T-helper 22 cell (primary cell): ENCODE data around the gene BIRC5.
"Not testable (repeated sequence)": the region's sequence is repeated elsewhere in the genome, so short reads cannot be mapped to it uniquely, and the experiment has no call there.

Experiments used
- DNase-seq: peaks from one replicate; pipeline ENCODE4 v3.0.0-alpha.2; 2020; ENCODE audit warnings: low read depth

BIRC5 gene

DNA sequence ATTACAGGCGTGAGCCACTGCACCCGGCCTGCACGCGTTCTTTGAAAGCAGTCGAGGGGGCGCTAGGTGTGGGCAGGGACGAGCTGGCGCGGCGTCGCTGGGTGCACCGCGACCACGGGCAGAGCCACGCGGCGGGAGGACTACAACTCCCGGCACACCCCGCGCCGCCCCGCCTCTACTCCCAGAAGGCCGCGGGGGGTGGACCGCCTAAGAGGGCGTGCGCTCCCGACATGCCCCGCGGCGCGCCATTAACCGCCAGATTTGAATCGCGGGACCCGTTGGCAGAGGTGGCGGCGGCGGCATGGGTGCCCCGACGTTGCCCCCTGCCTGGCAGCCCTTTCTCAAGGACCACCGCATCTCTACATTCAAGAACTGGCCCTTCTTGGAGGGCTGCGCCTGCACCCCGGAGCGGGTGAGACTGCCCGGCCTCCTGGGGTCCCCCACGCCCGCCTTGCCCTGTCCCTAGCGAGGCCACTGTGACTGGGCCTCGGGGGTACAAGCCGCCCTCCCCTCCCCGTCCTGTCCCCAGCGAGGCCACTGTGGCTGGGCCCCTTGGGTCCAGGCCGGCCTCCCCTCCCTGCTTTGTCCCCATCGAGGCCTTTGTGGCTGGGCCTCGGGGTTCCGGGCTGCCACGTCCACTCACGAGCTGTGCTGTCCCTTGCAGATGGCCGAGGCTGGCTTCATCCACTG is at the start of gene BIRC5:
TSS of gene BIRC5 (plus strand) at position 238 of the 690 bp plus-strand sequence. CDS start at position 302, 64 bp downstream.
- DNase-seq, result peak; percentile 76

DNA sequence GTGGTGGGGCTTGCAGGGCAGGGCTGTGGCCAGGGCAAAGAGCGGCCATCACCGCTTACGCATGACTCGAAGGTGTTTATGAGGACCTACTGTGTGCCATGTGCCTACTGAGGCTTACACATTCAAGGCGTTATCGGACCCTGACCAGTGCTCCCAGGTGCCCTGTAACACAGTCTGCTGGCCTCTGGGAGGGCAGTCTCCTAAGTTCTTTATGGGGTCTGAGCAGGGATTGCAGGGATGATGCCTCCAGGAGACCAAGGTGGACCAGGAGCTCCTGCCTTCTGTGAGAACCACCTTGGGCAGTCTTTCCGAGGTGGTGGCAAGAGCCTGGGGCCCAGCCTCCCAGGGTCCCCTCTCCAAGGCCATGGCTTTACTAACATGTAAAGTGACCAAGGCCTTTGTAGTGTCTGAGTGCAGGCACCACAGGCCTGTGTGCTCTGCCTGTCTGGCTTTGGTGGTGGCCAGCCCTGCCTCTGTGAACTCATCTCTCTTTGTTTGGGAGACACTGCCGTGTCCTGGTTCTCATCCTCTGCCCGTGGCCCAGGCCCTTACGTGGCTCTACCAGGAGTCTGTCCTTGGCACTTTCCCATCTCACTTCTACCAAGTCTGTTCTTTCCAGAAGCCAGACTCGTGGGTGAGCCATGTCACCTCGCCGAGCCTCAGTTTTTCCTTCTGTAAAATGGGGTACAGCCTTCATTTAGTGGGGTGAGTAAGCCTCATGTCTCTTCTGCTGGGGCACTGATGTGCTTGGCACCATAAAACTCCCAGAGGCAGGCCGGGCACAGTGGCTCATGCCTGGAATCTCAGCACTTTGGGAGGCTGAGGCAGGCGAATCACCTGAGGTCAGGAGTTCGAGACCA is 49.1 kb upstream of the BIRC5 start:
- no peak for DNase-seq

DNA sequence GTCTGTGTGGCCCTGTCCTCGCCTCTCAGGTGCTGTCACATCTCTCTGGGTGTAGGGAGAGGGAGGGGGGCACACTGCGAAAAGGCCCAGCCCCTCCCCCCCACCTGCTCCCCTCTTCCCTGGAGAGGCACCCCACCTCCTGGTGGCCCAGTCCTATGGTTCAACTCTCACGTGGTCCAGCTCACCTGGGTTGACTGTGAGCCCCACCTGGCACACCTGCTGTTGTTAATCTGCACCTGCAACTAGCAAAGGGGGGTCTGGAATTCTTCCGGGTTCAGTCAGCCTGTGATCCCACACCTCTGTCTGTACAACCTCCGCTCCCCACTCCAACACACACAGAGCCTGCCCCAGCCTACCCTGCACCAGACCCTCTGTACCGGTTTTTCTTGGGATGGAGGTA is 47.6 kb upstream of the BIRC5 start:
- no peak for DNase-seq

DNA sequence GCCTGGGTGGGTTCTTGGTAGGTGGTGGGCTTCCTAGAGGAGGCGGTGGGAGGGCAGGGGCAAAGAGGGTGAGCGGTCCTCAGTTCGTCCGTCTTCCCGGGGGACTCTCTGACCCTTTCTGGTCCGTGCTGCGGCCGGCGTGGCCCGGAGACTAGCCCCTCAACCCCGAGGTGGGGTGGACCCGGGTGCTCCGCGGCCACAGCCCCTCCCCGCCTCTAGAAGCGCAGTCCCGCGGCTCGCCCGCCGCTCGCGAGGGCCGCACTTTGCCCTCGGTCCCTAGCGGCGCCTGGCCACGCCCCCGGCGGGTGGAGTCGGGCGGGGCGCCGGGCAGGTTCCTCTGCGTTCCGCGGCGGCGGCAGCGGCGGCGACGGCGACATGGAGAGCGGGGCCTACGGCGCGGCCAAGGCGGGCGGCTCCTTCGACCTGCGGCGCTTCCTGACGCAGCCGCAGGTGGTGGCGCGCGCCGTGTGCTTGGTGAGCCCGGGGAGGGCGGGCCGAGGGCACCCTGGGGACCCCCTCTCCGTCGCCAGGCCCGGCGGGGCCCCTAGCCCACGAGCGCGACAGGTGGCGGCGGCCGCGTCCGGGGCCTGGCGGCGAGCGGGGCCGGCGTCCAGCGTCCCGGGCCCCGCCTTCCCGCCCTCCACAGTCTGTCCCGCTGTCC is 45.7 kb upstream of the BIRC5 start, which contains the start of gene SYNGR2:
TSS of gene SYNGR2 (plus strand) at position 340 of the 661 bp plus-strand sequence. CDS start at position 376, 36 bp downstream.
- peak; percentile 74 for DNase-seq

DNA sequence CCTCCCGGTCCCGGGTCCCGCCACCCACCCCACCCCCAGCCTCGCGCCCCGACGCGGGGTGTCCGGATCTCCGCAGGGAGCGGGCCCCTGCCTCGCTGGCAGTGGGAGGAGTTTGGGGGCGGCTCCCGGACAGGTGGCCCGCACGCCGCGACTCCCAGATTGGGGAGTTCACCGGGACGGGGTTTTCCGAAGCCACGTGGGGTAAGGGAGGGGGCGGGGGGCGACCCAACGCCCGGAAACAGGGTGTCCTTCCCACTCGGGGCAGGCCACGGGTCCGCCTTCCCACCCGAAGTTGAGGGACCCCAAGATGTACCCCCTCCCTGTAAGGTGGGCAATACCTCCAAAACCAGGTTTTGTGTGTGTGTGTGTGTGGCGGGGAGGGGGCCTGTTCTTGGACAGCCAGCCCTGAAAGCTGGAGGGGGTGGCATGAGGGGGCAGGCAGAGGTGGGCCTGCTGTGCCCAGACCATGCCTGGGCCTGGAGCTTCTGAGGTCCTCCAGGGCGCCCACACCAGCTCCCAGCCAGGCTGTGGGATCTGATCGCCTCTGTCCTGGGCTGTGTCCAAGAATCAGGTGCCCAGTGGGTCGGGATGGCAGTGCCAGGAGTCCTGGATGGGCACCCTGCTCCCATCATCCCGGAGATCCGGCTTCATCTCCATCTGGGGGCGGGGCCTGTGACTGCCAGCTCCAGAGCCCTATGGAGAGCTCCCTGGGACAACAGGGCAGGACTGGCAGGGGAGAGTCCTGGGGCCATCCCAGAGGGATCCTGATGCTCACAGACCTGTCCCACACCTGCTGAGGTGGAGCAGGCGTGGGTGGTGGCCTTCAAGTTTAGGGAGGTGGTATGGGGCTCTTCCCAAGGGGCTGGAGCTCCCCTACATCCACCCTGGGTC is 44.9 kb upstream of the BIRC5 start:
- peak; percentile 70 for DNase-seq

DNA sequence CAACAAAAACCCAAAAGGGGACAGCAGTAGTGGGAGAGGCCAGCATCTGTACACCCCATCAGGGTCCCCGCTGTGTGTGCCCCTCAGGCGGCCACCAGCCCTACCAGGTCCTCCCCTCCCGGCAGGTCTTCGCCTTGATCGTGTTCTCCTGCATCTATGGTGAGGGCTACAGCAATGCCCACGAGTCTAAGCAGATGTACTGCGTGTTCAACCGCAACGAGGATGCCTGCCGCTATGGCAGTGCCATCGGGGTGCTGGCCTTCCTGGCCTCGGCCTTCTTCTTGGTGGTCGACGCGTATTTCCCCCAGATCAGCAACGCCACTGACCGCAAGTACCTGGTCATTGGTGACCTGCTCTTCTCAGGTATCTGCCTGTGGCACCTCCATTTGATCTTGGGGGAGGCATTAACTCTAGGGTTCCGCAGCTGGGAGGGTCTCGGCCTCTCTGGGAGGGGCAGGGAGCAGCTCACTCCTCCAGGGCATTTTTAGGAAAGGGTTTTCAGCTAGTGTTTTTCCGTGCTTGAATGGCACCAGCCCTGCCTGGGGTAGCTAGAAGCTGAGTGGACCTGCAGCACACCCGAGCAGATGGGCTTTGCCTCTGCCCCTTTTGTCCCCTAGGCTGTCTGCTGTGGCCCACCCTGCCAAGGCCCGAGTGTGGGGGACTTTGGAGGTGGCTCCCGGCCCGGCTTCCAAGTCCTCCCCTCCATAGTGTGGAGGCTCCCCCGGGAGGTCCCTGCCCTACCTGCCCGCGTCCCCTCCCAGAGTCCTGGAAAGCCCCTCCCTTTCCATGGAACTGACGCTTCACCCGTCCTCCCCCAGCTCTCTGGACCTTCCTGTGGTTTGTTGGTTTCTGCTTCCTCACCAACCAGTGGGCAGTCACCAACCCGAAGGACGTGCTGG is 43.1 kb upstream of the BIRC5 start:
- no peak for DNase-seq

DNA sequence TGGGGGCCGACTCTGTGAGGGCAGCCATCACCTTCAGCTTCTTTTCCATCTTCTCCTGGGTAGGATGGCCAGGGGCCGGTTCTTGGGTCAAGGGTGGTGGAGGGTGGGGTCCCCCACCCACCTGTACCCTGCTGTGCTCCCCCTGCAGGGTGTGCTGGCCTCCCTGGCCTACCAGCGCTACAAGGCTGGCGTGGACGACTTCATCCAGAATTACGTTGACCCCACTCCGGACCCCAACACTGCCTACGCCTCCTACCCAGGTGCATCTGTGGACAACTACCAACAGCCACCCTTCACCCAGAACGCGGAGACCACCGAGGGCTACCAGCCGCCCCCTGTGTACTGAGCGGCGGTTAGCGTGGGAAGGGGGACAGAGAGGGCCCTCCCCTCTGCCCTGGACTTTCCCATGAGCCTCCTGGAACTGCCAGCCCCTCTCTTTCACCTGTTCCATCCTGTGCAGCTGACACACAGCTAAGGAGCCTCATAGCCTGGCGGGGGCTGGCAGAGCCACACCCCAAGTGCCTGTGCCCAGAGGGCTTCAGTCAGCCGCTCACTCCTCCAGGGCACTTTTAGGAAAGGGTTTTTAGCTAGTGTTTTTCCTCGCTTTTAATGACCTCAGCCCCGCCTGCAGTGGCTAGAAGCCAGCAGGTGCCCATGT is 42.3 kb upstream of the BIRC5 start:
- DNase-seq, result not testable (repeated sequence)

DNA sequence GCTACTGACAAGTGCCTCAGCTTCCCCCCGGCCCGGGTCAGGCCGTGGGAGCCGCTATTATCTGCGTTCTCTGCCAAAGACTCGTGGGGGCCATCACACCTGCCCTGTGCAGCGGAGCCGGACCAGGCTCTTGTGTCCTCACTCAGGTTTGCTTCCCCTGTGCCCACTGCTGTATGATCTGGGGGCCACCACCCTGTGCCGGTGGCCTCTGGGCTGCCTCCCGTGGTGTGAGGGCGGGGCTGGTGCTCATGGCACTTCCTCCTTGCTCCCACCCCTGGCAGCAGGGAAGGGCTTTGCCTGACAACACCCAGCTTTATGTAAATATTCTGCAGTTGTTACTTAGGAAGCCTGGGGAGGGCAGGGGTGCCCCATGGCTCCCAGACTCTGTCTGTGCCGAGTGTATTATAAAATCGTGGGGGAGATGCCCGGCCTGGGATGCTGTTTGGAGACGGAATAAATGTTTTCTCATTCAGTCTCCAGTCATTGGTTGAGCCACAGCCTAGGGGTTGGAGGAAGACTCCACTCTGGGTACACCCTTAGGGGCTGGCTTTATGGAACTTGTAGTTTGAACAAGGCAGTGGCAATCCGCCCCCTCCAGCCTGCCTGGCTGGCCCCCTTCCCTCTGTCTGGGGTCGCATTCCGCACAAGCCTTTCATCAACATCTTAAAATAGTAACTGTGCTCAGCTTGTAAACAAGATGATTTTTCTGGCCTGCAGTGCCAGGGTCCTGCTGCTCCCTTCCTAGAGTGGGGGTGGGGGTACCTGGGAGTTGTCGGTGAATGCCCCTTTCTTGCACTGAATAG is 41.6 kb upstream of the BIRC5 start:
- no peak for DNase-seq

DNA sequence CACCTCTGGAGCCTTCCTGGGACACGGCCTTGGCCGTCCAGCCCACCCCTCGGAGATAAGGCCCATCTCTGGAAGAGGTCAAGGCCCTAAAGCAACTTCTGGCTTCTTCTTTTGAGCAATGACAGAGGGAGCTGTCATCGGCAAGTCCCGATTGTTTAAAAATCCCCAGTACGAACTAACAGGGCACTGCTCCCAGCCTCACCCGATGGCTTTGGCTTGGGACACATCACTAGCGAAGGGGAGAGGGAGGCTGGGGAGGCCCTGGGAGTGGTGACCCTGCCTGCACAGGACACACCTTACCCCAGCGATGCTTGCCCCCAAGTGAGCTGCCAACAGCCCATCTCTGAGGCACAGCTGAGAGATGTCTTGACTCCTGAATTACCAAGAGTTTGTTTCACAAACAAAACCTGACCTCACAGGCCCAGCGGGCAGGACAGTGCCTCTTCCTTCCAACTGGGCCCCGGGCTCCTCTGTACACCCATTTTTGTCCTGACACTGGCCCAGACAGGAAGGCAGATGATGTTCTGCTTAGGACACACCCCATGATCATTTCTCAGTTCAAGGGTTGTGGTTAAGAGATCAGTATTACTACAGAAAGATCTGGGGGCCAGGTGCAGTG is 40.8 kb upstream of the BIRC5 start:
- DNase-seq, result no peak

DNA sequence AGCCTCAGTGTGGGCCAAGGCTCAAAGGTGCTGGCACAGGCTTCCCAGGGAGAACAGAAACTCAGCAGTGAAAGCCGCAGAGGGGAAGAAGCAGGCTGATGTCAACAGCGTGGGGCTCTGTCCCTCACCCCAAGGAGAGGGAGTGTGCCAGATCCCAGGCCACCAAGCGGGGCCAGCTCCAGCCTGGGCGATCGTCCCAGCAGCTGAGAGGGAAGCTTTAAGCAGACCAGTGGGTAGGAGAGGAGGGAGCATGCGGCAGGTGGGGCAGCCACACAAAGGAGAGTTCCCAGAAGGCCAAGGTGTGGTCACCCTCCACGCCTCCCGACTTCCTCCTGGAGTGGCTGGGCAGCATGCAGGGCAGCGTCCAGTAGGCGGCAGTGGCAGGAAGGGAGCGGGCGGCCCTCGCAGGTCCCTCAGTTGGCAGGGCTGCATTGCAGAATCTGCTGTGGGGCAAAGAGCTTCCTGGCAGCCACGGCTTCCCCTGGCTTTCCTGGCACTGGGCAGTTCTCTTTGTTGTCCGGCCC is 39.6 kb upstream of the BIRC5 start:
- no peak for DNase-seq

DNA sequence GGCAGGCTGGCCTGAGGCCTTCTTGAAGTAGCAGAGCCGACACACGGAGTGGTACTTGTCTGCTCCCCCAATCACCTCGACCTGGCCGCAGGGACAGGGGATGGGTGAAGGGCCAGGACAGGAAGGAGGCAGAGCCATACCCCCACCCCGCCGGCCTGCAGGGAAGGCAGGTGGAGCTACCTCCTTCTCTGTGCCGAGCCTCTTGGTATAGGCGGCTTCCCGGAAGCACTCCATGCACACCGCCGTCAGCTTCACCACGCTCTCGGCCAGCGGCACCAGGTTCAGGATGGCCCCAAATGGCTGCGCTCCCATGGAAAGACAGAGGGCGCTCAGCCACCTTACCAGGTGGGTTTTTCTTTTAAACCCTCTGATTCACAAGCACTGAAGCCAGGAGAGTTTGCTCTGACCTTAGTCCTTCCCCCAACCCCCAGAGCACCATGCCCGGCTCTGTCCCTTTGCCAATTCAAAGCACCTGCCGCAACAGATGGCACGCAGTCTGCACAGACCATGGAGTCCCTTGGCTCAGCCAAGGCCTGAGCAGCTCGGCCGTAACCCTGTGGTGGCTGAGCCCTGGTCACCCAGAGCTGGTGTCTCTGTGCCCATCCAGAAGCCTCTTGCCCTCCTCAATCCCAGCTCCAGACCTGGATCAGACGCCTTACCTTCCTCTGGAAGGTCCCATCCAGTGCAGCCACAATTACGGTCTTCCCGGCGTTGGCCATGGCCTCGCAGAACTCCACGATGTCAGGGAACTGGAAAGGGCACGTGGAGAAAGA is 39.0 kb upstream of the BIRC5 start:
- DNase-seq, result no peak

DNA sequence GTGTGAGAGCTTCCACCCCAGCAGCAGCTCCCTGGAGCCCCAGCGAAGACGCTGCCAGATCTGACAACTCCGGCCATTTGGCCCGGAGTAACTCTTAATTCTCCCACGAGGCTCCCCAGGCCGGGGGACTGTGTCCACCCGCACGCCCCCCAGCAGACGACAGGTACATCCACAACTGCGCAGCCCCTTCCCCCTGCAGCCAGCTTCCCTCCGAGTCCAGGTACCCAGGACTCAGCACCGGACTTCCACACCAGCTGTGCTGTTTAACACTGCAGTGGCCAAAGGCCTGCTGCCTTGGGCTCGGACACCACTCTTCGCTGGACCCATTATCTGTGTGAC is 38.4 kb upstream of the BIRC5 start:
- DNase-seq, result no peak

DNA sequence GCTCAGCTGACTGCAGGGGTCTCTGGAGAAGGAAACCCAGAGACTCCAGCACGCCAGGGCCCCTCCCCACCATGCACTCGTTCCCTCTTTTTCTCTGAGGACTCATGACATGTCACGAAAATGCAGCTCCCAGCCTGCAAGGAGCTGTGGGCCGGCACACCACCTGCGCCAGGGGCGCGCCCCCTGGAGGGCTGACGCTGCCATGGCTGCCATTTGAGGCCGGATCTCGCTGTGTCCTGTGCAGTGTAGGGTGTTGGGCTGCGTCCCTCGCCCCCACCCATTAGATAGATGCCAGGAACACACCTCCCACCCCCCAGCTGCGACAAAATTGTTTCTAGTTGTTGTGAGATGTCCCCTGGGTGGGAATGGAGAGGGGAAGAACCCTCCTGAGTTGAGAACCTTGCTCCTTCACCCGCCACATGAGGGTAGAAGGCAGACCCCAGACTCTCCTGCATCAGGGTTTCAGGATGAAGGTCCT is 37.5 kb upstream of the BIRC5 start:
- peak; percentile 40 for DNase-seq

DNA sequence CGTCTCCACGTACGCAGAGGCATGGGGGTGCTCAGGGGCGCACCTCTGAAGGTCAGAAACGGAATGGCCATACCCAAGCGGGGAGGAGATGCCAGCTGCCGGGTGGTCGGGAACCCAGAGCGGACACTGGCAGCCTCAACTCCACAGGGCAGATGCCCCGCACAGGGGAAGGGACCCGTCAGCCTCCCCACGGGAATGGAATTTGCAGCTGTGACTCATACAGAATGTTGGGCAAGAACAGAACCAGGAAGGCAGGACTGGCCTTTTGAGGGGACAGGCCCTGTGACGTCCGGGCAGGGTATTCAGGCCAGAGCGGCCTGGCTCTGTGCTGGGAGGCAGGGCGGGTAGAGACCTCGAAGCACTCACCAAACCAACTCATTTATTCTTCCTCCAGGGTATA is 34.7 kb upstream of the BIRC5 start:
- no peak for DNase-seq

DNA sequence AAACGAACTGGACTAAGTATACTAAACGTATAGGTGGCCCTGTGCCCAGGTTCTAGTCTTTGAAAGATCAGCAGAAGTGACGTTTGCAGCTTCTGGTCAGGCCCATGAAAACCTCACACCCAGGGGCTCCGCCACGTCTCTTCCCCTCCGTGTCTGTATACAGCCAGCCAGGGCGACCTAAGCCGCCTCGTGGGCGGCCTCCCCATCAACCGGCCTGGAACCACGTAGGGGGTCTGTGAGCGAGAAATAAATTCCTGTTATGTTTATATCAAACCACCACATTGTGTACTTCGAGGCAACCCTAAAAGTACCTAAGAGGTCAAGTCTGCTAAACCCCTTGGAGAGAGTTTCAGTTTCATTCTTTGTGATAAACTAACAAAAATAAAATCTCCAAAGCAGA is 34.0 kb upstream of the BIRC5 start:
- DNase-seq, result no peak

DNA sequence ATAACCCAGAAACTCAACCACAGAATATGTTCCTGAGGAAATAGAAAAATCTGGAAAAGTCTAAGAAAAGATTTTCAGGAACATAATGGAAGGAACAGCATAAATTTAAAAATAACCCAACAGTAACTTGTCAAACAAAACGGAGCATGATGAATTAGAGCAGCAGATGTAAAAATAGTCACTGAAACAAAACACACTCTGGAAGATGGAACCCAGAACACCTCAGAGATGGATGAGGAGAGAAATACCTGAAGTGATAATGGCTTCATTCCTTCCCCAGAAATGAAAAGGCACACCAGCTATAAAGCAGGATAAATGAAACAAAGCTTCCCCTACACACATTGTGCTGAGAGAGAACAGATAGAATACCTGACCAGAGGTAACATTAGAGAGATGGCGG is 33.5 kb upstream of the BIRC5 start:
- DNase-seq, result no peak

DNA sequence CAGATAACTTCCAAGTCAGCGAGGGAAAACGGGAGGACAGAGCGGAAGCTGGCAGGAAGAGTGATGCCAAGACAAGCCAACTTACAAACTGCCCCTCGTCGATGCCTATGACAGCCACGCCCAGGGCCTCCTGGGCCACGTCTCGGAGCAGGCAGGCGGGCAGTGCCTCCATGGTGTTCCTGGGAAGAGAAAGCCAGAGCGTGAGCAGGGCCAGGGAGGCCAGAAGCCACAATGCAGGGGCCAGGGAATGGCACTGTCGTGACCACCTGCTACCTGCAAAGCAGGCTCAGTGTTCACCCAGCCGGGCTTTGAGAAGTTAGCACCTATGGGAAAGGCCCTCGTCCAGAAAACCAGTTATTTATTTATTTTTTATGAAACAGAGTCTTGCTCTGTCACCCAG is 31.5 kb upstream of the BIRC5 start:
- DNase-seq, result no peak

DNA sequence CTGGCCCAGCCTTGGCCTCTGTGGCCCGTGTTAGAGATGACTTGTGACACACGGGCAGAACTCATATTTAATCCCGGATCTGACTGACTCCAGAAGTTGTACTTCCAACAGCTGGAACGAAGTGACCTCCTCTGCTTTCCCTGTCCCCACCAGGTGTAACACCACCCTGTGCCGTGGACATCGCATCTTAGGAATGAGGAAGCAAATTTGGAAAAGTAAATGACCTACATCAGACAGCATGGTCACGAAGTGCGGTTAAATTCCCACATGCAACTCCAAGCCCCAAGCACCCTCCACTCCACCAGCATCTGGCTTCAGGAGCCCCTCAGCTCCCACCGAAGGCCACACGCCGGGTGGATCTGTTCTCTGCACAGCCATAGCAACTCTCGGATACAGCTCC is 30.1 kb upstream of the BIRC5 start:
- DNase-seq, result no peak
